ENCODE data around the gene TSC2. TPM values are rescaled to one million over a fixed set of nuclear protein-coding genes. Genes with fewer than 3 reads are reported as not detected.

The TSC2 gene
- total RNA-seq, 2 experiments from 2014 or later: 57.2 to 152 TPM

GRCh38 chr16:2001035-2001434, 46.8 kb upstream of the TSC2 start:
- CTCF ChIA-PET (ENCODE audit: unreplicated experiment): no interaction called here
- no peak for TF ChIP-seq CTCF (conservative IDR thresholded peaks at IDR 0.05; ENCODE audit: low read length)
- no peak for TF ChIP-seq EZH2phosphoT487 (IDR thresholded peaks at IDR 0.05; ENCODE audit: borderline replicate concordance, low read depth, low read length)

GRCh38 chr16:2001456-2002355, 46.1 kb upstream of the TSC2 start:
- H3K36me3 ChIP-seq (ENCODE audit: insufficient read depth, low read length): peaks cover 73% of the 10 kb centered on the region

More at GRCh38 chr16:2001035-2001434, 46.8 kb upstream of the TSC2 start:
- Histone ChIP-seq H3K27ac (ENCODE audit: low read depth, low read length, poor library complexity, severe bottlenecking) (no peak overlapping the region), H2AFZ (ENCODE audit: low read length) (no peak overlapping the region), H4K20me1 (ENCODE audit: insufficient read depth, low read length) (no peaks in the 10 kb centered on the region; the same call in 1 of the 2 replicates), H3K4me1 (ENCODE audit: insufficient read depth, low read length, poor library complexity, severe bottlenecking) (peaks cover 9% of the 10 kb centered on the region), H3K36me3 (ENCODE audit: insufficient read depth, low read length) (peaks cover 78% of the 10 kb centered on the region), H3K9me3 (ENCODE audit: low read length) (no peaks in the 10 kb centered on the region), H3K79me2 (ENCODE audit: insufficient read depth, low read depth, low read length) (no peaks in the 10 kb centered on the region; the same call in 1 of the 2 replicates), H3K9me2 (ENCODE audit: insufficient read depth, low read length) (no peaks in the 10 kb centered on the region), H3K4me3 (ENCODE audit: low read depth, low read length, poor library complexity, severe bottlenecking) (no peak overlapping the region), H3K4me2 (ENCODE audit: low read length) (no peak overlapping the region)
- no peak for DNase-seq (ENCODE audit: low spot score)
- intact Hi-C loops (cut with micrococcal nuclease; ENCODE audit: unreplicated experiment): no loop called here
- POLR2A ChIA-PET: no interaction called here
- no TSS peak for BruUV-seq (replicated peaks)

More at GRCh38 chr16:2001456-2002355, 46.1 kb upstream of the TSC2 start:
- no peak overlapping the region for H2AFZ ChIP-seq (ENCODE audit: low read length)
- TF ChIP-seq EZH2phosphoT487 (IDR thresholded peaks at IDR 0.05; ENCODE audit: borderline replicate concordance, low read depth, low read length) (no peak), CTCF (conservative IDR thresholded peaks at IDR 0.05; ENCODE audit: low read length) (no peak)
- no TSS peak for BruUV-seq (replicated peaks)
- no peak overlapping the region for H3K4me2 ChIP-seq (ENCODE audit: low read length)
- H3K4me1 ChIP-seq (ENCODE audit: insufficient read depth, low read length, poor library complexity, severe bottlenecking): peaks cover 9% of the 10 kb centered on the region
- POLR2A ChIA-PET: no interaction called here
- no peaks in the 10 kb centered on the region; the same call in 1 of the 2 replicates for H4K20me1 ChIP-seq (ENCODE audit: insufficient read depth, low read length)
- intact Hi-C loops (cut with micrococcal nuclease; ENCODE audit: unreplicated experiment): no loop called here
- CTCF ChIA-PET (ENCODE audit: unreplicated experiment): no interaction called here
- no peaks in the 10 kb centered on the region for H3K9me2 ChIP-seq (ENCODE audit: insufficient read depth, low read length)
- no peaks in the 10 kb centered on the region for H3K9me3 ChIP-seq (ENCODE audit: low read length)
- H3K27ac ChIP-seq (ENCODE audit: low read depth, low read length, poor library complexity, severe bottlenecking): no peak overlapping the region
- DNase-seq (ENCODE audit: low spot score): no peak
- H3K4me3 ChIP-seq (ENCODE audit: low read depth, low read length, poor library complexity, severe bottlenecking): no peak overlapping the region
- peaks cover 5% of the 10 kb centered on the region; the same call in 1 of the 2 replicates for H3K79me2 ChIP-seq (ENCODE audit: insufficient read depth, low read depth, low read length)
